ENCODE data around the gene SLC7A5.
"Not testable (repeated sequence)": the region's sequence is repeated elsewhere in the genome, so short reads cannot be mapped to it uniquely, and the experiment has no call there.

GRCh38 chr16:87904963-87905362 is 35.7 kb upstream of the SLC7A5 start:
- TF ChIP-seq POLR2AphosphoS5 (IDR thresholded peaks at IDR 0.05); RAD21 (conservative IDR thresholded peaks at IDR 0.05); EZH2 (IDR thresholded peaks at IDR 0.05; ENCODE audit: borderline replicate concordance, insufficient read depth, low read length, poor library complexity, severe bottlenecking); REST (IDR thresholded peaks at IDR 0.05; ENCODE audit: borderline replicate concordance); CTCF (IDR thresholded peaks at IDR 0.05; ENCODE audit: poor library complexity, severe bottlenecking); EP300 (conservative IDR thresholded peaks at IDR 0.05; ENCODE audit: poor library complexity, severe bottlenecking); TAF1 (IDR thresholded peaks at IDR 0.05; ENCODE audit: low read depth): not testable (repeated sequence)

Data from neural cell (in vitro differentiated cells).